Measurements from ENCODE around the gene LIG4. TPM values are rescaled to one million over a fixed set of nuclear protein-coding genes. Genes with fewer than 3 reads are reported as not detected.
A peak's percentile ranks its signal among the peaks of the same experiment; 100 is the strongest.

The LIG4 gene
- total and polyA plus RNA-seq, 9 of the 15 experiments (the other 6 are each of a cell fraction or from before 2014, with no cell fraction given), result 1.5 to 7.8 (median 5.1) TPM

GRCh38 chr13:108215436-108215835 is at the start of gene LIG4 (continued):
- TF ChIP-seq NEUROD1 (IDR thresholded peaks at IDR 0.05; ENCODE audit: borderline replicate concordance, low read depth, low read length, partially characterized antibody), result no peak
- TF ChIP-seq ZBTB11 (CRISPR knock-in tag; IDR thresholded peaks at IDR 0.05), result peak in 1 of 3 experiments; percentile 41; a peak in 1 of 6 replicates
- TF ChIP-seq C11orf30 (IDR thresholded peaks at IDR 0.05; ENCODE audit: low read depth), result no peak
- TF ChIP-seq ATF2 (CRISPR knock-in tag; IDR thresholded peaks at IDR 0.05), result no peak
- TF ChIP-seq ZBTB2 (IDR thresholded peaks at IDR 0.05), result 0 out of 2 replicates have a peak, but pooled peaks have one; percentile 51
- TF ChIP-seq CSDE1 (IDR thresholded peaks at IDR 0.05), result no peak
- no peak for TF ChIP-seq ID3 (CRISPR knock-in tag; IDR thresholded peaks at IDR 0.05)
- TF ChIP-seq ID3 (tag; IDR thresholded peaks at IDR 0.05), result no peak
- no peak for TF ChIP-seq PURB (CRISPR knock-in tag; IDR thresholded peaks at IDR 0.05; ENCODE audit: low read depth)
- no peak for TF ChIP-seq DDX20 (tag; IDR thresholded peaks at IDR 0.05; ENCODE audit: low read depth)
- TF ChIP-seq NFXL1 (CRISPR knock-in tag; IDR thresholded peaks at IDR 0.05), result no peak
- TF ChIP-seq FOXJ2 (tag; IDR thresholded peaks at IDR 0.05), result no peak
- no peak for TF ChIP-seq NR4A1 (CRISPR knock-in tag; IDR thresholded peaks at IDR 0.05)
- TF ChIP-seq NR4A1 (tag; IDR thresholded peaks at IDR 0.05), result no peak
- no peak for TF ChIP-seq TGIF2 (CRISPR knock-in tag; IDR thresholded peaks at IDR 0.05)
- TF ChIP-seq CCNT2 (IDR thresholded peaks at IDR 0.05; ENCODE audit: borderline replicate concordance, extremely low read depth, insufficient read length, low read depth, low read length), result peak; percentile 33
- no peak for TF ChIP-seq ZNF282 (CRISPR knock-in tag; IDR thresholded peaks at IDR 0.05)
- no peak for TF ChIP-seq FOS (IDR thresholded peaks at IDR 0.05; ENCODE audit: extremely low read depth, insufficient read length)
- no peak for TF ChIP-seq ARNT (IDR thresholded peaks at IDR 0.05)
- TF ChIP-seq RBFOX2 (IDR thresholded peaks at IDR 0.05; ENCODE audit: low read depth, low read length), result peak; percentile 68
- no peak for TF ChIP-seq TAF9B (IDR thresholded peaks at IDR 0.05; ENCODE audit: partially characterized antibody)
- TF ChIP-seq OTX1 (CRISPR knock-in tag; IDR thresholded peaks at IDR 0.05), result no peak
- no peak for TF ChIP-seq EHMT2 (IDR thresholded peaks at IDR 0.05)
